ENCODE data around the gene ACKR4. TPM values are rescaled to one million over a fixed set of nuclear protein-coding genes. Genes with fewer than 3 reads are reported as not detected.

The ACKR4 gene
- 4.3 and 4.7 TPM in 2 replicates for total RNA-seq

DNA sequence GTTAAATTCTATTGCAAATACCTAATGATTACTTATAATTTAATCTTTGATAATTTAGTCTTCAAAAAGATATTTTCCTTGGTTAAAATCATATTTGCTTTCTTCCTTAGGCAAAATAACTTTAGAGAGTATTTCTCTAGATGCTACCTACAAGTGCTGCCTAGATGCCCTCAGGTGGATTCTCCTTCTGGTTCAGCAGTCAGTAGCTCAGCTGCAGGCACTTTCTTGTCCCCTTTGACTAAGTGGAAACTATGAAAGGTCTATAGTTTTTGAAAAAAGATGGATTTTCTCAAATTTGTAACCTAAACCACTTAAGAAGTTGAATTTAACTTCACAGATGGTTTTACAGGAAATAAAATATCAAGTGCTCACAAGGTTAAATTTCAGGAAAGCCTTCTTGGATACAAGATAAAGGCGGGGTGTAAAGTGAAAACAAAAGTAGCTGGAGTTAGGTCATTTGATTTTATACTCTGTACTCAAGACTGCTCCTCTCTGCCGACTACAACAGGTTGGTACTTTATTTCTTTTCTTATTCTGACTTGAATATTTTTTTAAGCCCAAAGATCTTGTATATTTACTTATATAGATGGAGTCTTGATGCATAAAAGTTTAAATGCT is at the start of gene ACKR4:
Gene ACKR4 (plus strand): TSS at position 455 of the 618 bp plus-strand sequence. CDS start 3,128 bp downstream, outside the sequence.

Other genes with a start within 250 kb of the ACKR4 start
- gene DNAJC13, start 179.8 kb upstream of the ACKR4 start, total RNA-seq: 62.9 and 87.3 TPM in 2 replicates
- gene ACAD11, start 62.5 kb downstream of the ACKR4 start, total RNA-seq: 39.2 and 51.5 TPM in 2 replicates
- gene UBA5, start 63.1 kb downstream of the ACKR4 start, total RNA-seq: 31.3 and 35.5 TPM in 2 replicates
- 18.6 and 20.5 TPM in 2 replicates for gene NPHP3, start 125.1 kb downstream of the ACKR4 start, total RNA-seq